KBM-7 (cell line): ENCODE data around the gene GIGYF2.
"Not testable (repeated sequence)": the region's sequence is repeated elsewhere in the genome, so short reads cannot be mapped to it uniquely, and the experiment has no call there.

Source experiments
- DNase-seq: peaks from one replicate; pipeline ENCODE4 v3.0.0-alpha.2; 2015
- in situ Hi-C: fragments of 300-500 bp; cut with MboI; formaldehyde crosslinking; loops from 2 replicates; pipeline ENCODE4 v1.14.3; 2020; ENCODE audit warnings: low sequenced_read_pairs, low pct_unique_long_range_greater_than_20kb, mixed read lengths

GIGYF2 gene

DNA sequence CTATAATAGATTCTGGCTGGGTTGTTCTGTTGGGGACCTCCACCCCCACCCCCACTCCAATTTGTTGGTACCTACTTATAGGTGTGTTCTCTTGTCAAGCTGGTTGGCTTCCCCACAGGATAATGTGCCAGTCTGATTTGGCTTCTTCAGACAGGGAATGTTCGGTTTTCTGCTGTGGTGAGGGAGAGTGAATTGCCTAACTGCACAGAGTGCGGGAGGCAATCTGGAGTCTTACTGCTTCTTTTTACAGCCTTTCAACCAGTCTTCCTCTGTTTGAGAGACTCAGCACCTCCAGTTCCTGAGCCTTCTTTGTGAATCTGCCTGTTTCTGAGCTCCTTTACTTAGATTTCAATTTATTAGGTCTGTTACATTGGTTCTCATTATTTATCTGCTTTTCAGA lies 145.6 kb downstream of the GIGYF2 start:
- in situ Hi-C loops: no loop called here

DNA sequence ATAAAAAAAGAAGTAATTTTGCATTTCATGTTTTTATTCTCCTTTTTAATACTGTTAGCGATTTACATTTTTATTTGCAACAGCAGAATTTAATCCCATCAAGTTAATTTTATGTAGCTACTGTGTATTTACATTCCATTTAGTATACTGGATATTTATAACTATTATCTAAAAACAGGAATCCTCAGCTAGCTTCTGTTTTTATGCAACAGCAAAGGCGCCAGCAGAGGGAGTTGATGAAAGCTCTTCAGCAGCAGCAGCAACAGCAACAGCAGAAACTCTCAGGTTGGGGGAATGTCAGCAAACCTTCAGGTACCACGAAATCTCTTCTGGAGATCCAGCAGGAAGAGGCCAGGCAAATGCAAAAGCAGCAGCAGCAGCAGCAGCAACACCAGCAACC lies 146.7 kb downstream of the GIGYF2 start:
- DNase-seq: no peak
- in situ Hi-C loops: no loop called here

More for the DNA sequence above, 145.6 kb downstream of the GIGYF2 start:
- DNase-seq: peak; percentile 38

DNA sequence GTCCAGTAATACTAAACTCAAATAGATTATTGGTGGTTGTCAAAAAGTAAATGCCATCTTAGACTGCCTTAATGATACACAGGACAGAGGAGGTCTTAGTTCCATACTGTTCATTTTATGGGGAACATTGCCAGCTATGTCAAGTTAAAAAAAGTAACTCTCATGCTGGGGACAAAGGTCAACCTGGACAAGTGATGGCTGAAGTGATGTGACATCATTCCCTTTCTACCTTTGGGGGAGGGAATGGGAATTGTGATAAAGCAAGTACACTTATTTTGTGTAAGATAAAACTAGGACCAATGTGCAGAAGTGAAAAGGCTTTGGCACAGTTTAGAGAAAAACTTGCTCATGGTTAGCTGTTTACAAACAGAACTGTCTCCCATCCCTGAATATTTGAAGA lies 148.9 kb downstream of the GIGYF2 start:
- DNase-seq: no peak
- in situ Hi-C loops: no loop called here

DNA sequence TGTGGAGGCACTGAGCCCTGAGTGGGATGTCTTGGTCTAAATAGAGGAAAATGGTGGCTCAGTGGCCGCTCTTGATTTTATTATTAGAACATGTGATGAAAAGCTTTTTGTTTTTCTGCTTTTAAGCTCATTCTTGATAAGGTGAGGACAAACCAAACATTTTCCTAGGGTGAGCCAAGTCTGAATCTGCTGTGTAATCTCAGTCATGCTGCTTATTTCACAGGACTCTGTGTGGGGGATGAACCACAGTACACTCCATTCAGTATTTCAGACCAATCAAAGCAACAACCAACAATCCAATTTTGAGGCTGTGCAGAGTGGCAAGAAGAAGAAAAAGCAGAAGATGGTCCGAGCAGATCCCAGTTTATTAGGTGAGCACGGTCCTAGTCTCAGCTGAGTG lies 152.9 kb downstream of the GIGYF2 start:
- in situ Hi-C loops: loop anchor here (25.0 kb wide), 1 partner anchor 412 kb away; the partner anchor contains the start of gene ATG16L1
- no peak for DNase-seq

DNA sequence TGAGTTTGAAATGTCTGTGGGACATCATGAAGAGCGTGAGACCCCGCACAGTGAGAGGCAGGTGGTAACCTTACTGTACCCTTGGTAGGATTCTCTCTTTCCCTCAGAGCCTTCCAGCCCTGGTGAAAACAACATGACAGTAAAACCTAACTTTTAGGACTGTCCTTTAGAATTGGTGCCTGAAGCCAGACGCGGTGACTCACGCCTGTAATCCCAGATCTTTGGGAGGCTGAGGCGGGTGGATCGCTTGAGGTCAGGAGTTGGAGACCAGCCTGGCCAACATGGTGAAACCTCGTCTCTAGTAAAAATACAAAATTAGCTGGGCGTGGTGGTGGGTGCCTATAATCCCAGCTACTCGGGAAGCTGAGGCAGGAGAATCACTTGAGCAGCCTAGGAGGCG lies 154.9 kb downstream of the GIGYF2 start:
- not testable (repeated sequence) for DNase-seq
- in situ Hi-C loops: loop anchor here (25.0 kb wide), 1 partner anchor 410 kb away; the partner anchor contains the start of gene ATG16L1

DNA sequence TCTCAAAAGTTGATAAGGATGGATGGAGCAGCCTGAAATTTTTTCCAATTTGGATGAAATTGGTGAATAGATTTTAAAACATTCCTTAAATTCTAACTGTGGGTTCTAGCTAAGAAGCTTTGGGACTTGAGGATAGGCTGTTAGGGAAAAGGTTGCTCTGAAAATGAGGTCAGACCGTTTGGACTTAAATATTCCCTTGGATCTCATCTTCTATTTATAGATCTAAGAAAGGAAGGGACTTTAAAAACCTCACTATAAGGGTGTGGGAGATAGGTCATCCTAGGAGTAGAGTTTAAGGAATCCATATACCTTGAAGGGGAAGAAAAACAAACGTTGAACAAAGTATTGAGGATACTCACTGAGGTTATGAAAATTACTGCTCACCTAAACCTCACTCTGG lies 155.5 kb downstream of the GIGYF2 start:
- in situ Hi-C loops: loop anchor here (25.0 kb wide), 1 partner anchor 410 kb away; the partner anchor contains the start of gene ATG16L1
- no peak for DNase-seq

DNA sequence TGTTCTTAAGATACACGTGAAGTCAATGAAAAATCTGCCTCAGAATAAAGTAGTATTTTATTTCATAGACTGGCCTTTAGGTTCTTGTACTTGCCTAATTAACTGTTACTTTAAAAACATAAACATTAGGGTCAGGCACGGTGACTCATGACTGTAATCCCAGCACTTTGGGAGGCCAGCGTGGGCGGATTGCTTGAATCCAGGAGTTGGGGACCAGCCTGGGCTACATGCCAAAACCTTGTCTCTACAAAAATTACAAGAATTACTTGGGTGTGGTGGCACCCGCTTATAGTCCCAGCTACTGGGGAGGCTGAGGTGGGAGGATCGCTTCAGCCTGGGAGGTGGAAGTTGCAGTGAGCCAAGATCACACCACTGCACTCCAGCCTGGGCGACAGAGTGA lies 157.0 kb downstream of the GIGYF2 start:
- in situ Hi-C loops: loop anchor here (25.0 kb wide), 1 partner anchor 408 kb away; the partner anchor contains the start of gene ATG16L1
- no peak for DNase-seq

DNA sequence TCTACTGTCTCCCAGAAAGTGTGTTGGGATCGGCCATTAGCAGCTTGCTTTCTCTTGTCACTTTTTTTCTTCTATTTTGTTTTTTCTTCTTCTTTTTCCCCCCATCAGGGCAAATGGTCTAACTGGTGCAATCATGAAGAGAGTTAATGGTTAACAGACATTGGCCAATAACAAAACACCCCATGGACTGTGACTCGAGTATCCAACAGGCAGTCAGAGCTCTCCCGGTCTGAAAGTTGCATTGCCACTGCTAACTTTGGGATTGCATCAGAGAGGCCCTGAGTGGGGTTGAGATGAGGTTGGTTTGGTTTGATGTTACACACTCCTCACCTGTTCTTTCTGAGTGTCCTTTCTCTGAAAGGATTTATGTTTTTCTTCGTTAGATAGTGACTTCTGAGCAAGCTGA lies 160.0 kb downstream of the GIGYF2 start:
- in situ Hi-C loops: loop anchor here (25.0 kb wide), 1 partner anchor 405 kb away; the partner anchor contains the start of gene ATG16L1

DNA sequence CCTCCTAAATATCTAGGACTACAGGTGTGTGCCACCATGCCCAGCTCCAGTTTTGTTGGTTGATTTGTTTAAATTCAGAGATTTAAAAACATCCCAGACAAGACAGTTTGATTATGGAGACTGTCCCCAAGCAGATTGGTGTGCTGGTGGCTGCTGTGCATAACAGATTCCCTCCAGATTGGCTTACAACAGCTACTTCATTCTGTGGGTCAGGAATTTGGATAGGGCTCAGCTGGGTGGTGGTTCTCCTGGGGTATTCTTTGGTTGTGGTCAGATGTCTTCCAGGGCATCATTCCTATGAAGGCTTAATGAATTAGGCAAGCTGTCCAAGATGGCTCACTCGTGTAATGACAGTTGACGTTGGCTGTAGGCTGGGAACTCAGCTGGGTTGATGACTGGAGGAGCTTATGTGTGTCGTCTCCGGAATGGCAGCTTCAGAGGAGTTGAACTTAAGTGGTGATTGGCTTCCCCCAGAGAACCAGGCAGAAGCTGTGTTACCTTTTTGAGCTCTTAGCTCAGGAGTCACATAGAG lies 162.3 kb downstream of the GIGYF2 start:
- no peak for DNase-seq
- in situ Hi-C loops: loop anchor here (25.0 kb wide), 1 partner anchor 403 kb away; the partner anchor contains the start of gene ATG16L1

More for the DNA sequence above, 160.0 kb downstream of the GIGYF2 start:
- no peak for DNase-seq

DNA sequence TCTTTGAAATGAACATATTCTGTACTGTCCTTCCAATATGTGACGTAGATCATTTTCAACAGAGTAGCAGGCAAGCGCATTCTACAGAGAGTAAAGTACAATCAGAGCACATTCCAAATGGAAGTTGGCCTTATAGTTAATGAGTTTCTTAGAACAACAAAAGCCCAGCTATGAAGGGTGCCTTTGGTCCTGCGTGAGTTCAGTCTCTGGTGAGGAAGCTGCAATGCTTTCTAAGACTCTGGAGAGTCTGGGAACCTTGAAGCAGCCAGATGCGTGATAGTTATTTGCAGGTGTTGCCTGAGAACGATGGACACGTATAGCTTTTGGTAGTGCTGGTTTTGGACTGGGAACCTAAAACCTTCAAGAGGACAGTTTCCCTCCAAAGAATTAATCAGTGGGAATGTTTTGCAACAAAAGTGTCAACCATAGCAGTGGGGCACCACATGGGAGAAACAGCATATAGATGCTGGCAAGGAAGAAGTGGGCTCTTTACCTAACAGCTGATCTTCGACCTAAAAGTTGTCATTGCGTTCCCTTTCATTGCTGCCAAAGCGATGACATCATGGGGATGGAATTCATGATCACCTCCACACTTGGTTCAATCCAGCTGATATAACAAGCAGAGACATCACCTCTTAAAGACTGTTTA lies 163.6 kb downstream of the GIGYF2 start:
- DNase-seq: no peak
- in situ Hi-C loops: loop anchor here (25.0 kb wide), 1 partner anchor 402 kb away; the partner anchor contains the start of gene ATG16L1

DNA sequence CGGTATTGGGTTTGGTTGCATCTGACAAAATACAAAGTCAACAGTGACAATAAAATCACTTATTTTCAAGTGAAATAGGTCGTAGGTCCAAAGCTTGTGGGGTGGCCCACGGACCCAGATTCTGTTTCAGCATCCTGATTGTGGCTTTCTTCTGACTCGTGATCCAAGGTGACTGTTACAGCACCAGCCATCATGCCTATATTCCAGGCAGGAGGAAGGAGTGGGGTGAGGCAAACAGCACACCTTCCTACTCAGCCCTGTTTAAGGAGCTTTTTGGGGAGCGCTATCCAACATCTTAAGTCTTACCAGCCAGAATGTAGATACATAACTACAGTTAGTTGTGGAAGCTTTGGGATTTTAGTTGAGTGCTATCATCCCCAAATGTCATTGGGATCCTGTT lies 164.2 kb downstream of the GIGYF2 start:
- in situ Hi-C loops: loop anchor here (25.0 kb wide), 1 partner anchor 401 kb away; the partner anchor contains the start of gene ATG16L1
- no peak for DNase-seq

DNA sequence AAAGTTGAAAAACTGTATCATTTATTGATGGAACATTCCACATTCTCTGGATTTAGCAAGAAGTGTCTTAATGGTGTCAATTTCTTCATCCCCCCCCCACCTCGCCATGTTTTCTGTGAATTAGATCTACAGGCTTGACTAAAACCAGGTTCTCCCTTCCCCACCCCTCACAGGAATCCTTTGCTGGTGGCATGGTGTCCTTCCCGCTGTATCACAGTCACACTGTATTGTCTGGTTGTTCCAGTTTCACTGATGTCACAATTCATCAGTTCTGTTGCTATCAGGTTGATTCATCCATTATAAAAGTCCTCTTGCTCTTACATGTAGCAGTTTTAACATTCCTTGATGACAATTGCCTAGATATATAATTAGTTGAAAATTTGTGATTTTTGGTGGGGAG lies 166.9 kb downstream of the GIGYF2 start:
- in situ Hi-C loops: loop anchor here (25.0 kb wide), 1 partner anchor 398 kb away; the partner anchor contains the start of gene ATG16L1

DNA sequence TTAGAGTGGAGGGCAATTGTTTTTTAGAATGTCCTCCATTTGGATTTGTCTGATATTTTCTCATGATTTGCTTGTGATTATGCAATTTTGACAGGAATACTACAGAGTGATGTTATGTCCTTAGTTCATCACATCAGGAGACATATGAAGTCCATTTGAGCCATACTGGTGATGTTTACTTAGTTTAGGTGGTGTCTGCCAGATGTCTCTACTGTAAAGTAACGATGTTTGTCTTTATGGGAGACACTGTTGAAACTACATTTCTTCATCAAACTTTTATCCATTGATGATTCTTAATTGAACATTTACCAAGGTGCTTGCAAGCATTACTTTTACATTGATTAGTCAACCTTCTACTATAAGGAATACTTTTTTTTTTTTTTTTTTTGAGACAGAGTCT lies 168.0 kb downstream of the GIGYF2 start:
- in situ Hi-C loops: loop anchor here (25.0 kb wide), 1 partner anchor 397 kb away; the partner anchor contains the start of gene ATG16L1
- DNase-seq: no peak

More for the DNA sequence above, 166.9 kb downstream of the GIGYF2 start:
- DNase-seq: no peak

DNA sequence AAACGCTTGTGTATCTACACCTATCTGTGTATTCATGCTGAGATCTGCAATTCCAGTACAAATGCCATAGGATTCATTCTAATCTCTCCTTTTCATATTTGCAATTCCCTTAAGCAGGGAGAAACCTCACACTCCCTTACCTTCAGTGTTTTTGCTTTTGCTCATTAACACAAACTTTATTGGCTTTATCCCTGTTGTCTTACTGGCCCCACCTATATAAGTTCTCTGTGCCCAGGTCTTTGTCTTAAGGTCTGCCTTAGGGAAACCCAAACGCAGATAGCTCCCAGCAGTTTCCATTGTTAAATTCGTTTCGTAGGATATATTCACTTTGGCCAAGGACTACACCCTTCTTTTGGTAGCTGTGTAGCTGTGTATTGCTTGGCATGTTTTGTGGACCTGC lies 169.0 kb downstream of the GIGYF2 start:
- in situ Hi-C loops: loop anchor here (25.0 kb wide), 1 partner anchor 396 kb away; the partner anchor contains the start of gene ATG16L1
- no peak for DNase-seq

DNA sequence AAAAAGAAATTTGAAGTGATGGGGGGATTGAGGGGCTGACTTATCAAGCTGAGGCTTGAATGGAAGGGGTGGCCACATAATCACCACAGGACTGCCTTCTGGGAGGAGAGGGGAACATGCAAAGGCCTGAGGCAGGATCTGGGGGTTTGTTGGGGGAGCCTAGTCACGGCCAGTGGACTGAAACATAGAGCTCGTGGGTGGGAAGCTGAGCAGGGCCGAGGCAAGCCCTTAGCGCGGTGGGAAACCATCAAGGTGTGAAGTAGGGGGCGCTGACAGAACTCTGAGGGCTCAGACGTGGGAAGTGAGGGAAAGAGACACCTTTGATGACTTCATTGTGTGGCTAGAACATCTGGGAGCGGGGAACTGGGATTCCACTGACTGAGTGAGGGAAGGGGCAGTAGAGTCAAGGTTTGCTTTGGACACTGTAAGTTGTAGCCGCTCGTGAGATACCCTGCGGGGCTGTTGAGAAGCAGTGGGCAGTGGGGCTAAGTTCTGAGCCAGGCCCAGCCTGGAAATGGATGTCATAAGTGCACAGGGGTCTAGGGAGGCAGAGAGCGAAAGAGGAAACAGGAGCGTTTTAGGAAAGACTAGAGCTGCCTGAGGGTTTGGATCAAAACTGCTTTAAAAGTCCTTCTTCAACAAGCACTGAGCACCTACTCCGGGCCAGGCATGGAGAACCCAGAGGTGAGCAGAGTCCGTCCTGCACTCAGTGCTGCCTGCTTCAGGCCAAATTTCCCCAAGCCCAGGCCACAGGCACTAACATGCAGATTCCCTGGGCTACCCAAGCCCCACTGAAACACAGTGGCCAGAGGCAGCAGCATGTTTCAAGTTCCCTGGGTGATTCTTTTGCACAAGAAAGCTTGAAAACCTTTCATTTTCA lies 172.2 kb downstream of the GIGYF2 start:
- no peak for DNase-seq
- in situ Hi-C loops: loop anchor here (25.0 kb wide), 1 partner anchor 393 kb away; the partner anchor contains the start of gene ATG16L1

DNA sequence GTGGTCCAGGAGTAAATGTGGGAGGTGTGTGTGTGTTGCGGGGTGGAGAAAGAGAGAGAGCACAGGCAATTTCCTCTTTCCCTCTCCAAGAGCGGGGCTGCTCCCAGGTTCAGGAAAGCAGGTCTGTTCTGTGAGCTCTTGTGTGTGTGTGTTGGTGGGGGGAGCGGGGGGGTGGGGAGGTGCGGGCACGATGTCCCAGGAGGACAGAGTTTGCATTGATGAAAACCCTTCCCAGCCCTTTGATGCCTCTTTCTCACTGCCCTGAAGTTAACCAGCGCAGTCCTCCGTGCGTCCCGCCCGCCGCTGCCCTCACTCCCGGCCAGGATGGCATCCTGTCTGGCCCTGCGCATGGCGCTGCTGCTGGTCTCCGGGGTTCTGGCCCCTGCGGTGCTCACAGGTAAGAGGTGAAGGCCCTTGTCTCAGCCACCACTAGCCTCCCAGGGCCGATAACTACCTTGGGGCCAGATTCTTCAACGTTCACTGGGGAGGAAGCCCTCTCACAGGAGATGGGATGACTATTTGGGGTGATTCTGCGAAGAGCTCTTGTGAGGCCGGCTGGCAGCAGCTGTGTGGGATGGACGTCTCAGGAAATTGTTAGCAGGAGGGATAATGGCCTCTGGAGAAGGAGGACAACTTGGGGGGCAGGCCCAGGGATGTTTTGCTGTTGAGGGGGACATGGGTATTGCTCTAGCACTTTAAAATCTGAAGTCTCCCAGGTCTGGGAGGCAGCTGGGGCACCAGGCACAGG lies 173.1 kb downstream of the GIGYF2 start, which contains the start of gene SNORC:
TSS of gene SNORC (plus strand) at position 247 of the 748 bp plus-strand sequence. CDS start at position 325, 78 bp downstream.
- in situ Hi-C loops: loop anchor here (25.0 kb wide), 1 partner anchor 392 kb away; the partner anchor contains the start of gene ATG16L1
- no peak for DNase-seq

DNA sequence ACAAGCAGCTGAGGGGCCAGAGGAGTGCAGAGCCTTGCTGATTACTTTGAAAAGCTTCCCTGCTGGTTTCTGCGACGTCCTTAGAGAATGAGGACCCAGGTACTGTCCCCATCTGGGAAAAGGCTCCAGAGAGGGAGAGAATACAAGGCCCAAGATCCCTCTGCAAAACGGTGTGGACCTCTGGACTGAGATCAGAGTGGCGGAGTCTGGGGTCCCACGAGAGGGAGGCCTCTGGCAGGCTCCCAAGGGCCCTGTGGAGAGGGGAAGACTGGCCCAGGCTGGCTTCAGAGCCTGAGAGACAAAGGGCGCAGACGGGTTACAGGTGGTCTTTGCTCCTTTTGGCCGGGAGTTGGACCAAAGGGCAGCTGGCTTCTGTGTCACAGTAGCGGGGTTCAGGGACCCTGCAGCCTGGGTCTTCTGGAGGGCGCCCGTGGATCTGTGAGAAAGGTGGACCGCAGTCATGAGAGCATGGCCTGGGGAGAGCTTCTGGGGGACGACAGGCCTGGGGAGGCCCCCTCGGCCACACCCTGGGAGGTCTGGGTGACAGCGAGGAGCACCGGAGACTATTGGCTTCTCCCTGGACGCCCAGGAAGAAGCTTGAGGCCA lies 173.7 kb downstream of the GIGYF2 start:
- in situ Hi-C loops: loop anchor here (25.0 kb wide), 1 partner anchor 391 kb away; the partner anchor contains the start of gene ATG16L1
- DNase-seq: no peak

DNA sequence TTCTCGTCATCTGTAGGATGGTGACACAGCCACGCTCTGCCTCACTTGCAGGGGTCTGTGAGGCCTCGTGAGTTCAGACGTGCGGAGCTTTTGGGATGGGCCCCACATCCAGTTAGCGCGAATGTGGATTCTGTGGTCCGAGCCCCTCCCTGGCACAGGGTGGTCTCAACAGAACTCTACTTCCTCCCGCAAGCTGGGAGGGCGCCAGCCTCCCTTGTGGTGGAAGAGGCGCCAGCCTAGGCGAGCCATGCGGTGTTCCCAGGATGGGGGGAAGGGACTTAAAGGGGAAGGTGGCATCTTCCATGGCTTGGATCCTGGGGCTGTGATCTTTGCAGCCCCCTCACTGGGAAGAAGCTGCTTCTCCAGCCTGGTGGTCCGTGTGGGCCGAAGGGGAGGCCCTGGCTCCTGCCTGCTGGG lies 174.3 kb downstream of the GIGYF2 start:
- in situ Hi-C loops: loop anchor here (25.0 kb wide), 1 partner anchor 391 kb away; the partner anchor contains the start of gene ATG16L1
- DNase-seq: no peak
